ENCODE data around the gene PLSCR1. TPM values are rescaled to one million over a fixed set of nuclear protein-coding genes. Genes with fewer than 3 reads are reported as not detected.

The PLSCR1 gene
- total and polyA plus RNA-seq, 9 of the 15 experiments (the other 6 are each of a cell fraction or from before 2014, with no cell fraction given): 40.6 to 122 (median 69.1) TPM

DNA sequence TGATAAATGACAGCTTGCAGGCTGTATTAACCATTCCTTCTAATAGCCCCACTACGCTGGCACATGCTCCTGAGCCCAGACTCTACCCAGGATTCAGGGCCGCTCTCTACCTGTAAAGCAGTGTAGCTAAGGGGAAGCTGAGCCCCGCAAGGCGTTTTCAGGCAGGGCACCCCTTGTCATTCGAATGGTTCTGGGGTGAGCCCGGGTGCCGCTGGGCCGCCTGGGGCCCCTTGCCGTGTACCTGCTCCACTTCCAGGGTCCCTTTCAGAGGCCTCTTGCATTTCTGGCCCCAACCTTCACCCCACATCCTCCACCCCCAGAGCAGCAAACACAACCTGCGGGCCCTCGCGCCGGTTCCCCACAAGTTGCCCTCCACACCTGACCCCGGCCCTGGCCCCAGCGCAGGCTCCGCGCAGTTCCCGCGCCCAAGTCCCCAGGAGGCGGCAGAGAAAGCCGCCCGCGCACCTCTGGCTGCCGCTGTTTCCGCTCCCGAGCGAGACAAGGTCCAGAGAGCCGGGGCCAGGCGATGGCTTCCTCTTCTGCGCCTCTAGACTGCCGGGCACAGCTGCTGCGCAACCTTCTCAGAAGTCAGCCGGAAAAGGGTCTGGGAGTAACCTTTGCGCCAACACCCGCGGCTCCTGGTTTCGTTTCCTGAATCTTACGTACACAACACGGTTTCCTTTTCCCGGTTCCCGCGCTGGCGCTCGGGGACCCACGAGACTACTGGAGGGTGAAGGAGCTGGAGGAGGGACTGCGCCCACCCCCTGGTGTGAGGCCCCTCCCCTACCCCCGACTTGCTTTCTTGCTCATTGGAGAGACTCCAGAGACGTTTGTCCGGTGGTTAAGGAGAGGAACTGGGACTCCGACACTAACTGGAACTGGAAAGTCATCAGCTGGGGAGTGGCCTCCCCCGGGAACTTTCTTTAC is at the start of gene PLSCR1 (continued):
- TF ChIP-seq, protein P1, sequence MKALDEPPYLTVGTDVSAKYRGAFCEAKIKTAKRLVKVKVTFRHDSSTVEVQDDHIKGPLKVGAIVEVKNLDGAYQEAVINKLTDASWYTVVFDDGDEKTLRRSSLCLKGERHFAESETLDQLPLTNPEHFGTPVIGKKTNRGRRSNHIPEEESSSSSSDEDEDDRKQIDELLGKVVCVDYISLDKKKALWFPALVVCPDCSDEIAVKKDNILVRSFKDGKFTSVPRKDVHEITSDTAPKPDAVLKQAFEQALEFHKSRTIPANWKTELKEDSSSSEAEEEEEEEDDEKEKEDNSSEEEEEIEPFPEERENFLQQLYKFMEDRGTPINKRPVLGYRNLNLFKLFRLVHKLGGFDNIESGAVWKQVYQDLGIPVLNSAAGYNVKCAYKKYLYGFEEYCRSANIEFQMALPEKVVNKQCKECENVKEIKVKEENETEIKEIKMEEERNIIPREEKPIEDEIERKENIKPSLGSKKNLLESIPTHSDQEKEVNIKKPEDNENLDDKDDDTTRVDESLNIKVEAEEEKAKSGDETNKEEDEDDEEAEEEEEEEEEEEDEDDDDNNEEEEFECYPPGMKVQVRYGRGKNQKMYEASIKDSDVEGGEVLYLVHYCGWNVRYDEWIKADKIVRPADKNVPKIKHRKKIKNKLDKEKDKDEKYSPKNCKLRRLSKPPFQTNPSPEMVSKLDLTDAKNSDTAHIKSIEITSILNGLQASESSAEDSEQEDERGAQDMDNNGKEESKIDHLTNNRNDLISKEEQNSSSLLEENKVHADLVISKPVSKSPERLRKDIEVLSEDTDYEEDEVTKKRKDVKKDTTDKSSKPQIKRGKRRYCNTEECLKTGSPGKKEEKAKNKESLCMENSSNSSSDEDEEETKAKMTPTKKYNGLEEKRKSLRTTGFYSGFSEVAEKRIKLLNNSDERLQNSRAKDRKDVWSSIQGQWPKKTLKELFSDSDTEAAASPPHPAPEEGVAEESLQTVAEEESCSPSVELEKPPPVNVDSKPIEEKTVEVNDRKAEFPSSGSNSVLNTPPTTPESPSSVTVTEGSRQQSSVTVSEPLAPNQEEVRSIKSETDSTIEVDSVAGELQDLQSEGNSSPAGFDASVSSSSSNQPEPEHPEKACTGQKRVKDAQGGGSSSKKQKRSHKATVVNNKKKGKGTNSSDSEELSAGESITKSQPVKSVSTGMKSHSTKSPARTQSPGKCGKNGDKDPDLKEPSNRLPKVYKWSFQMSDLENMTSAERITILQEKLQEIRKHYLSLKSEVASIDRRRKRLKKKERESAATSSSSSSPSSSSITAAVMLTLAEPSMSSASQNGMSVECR (CRISPR knock-in tag; IDR thresholded peaks at IDR 0.05): peak; percentile 40; the same call in 1 of the 2 replicates
- 0 out of 2 replicates have a peak, but pooled peaks have one; percentile 35 for TF ChIP-seq ZBTB1 (CRISPR knock-in tag; IDR thresholded peaks at IDR 0.05; ENCODE audit: borderline replicate concordance, low read depth)
- peak; percentile 5; the same call in 1 of the 2 replicates for TF ChIP-seq TAF7 (tag; IDR thresholded peaks at IDR 0.05)
- TF ChIP-seq OTX1 (CRISPR knock-in tag; IDR thresholded peaks at IDR 0.05): no peak
- TF ChIP-seq FIP1L1 (IDR thresholded peaks at IDR 0.05; ENCODE audit: low read depth, low read length, poor library complexity, severe bottlenecking): no peak
- no peak for TF ChIP-seq CBX2 (IDR thresholded peaks at IDR 0.05; ENCODE audit: insufficient read depth, low read length, poor library complexity, severe bottlenecking)
- TF ChIP-seq NELFE (IDR thresholded peaks at IDR 0.05; ENCODE audit: insufficient read depth, insufficient read length): no peak
- no peak for TF ChIP-seq ZNF764 (CRISPR knock-in tag; IDR thresholded peaks at IDR 0.05; ENCODE audit: low read depth)
- TF ChIP-seq, protein P2, sequence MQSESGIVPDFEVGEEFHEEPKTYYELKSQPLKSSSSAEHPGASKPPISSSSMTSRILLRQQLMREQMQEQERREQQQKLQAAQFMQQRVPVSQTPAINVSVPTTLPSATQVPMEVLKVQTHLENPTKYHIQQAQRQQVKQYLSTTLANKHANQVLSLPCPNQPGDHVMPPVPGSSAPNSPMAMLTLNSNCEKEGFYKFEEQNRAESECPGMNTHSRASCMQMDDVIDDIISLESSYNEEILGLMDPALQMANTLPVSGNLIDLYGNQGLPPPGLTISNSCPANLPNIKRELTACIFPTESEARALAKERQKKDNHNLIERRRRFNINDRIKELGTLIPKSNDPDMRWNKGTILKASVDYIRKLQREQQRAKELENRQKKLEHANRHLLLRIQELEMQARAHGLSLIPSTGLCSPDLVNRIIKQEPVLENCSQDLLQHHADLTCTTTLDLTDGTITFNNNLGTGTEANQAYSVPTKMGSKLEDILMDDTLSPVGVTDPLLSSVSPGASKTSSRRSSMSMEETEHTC (IDR thresholded peaks at IDR 0.05): peak; percentile 57
- TF ChIP-seq, protein P3, sequence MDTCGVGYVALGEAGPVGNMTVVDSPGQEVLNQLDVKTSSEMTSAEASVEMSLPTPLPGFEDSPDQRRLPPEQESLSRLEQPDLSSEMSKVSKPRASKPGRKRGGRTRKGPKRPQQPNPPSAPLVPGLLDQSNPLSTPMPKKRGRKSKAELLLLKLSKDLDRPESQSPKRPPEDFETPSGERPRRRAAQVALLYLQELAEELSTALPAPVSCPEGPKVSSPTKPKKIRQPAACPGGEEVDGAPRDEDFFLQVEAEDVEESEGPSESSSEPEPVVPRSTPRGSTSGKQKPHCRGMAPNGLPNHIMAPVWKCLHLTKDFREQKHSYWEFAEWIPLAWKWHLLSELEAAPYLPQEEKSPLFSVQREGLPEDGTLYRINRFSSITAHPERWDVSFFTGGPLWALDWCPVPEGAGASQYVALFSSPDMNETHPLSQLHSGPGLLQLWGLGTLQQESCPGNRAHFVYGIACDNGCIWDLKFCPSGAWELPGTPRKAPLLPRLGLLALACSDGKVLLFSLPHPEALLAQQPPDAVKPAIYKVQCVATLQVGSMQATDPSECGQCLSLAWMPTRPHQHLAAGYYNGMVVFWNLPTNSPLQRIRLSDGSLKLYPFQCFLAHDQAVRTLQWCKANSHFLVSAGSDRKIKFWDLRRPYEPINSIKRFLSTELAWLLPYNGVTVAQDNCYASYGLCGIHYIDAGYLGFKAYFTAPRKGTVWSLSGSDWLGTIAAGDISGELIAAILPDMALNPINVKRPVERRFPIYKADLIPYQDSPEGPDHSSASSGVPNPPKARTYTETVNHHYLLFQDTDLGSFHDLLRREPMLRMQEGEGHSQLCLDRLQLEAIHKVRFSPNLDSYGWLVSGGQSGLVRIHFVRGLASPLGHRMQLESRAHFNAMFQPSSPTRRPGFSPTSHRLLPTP (IDR thresholded peaks at IDR 0.05; ENCODE audit: borderline replicate concordance, extremely low read depth, insufficient read length): no peak
- TF ChIP-seq CBX3 (IDR thresholded peaks at IDR 0.05; ENCODE audit: borderline replicate concordance in 1 of 2, low read length in 2 of 2): no peak
- TF ChIP-seq TAF9B (IDR thresholded peaks at IDR 0.05; ENCODE audit: partially characterized antibody): peak; percentile 69
- TF ChIP-seq, protein P4, sequence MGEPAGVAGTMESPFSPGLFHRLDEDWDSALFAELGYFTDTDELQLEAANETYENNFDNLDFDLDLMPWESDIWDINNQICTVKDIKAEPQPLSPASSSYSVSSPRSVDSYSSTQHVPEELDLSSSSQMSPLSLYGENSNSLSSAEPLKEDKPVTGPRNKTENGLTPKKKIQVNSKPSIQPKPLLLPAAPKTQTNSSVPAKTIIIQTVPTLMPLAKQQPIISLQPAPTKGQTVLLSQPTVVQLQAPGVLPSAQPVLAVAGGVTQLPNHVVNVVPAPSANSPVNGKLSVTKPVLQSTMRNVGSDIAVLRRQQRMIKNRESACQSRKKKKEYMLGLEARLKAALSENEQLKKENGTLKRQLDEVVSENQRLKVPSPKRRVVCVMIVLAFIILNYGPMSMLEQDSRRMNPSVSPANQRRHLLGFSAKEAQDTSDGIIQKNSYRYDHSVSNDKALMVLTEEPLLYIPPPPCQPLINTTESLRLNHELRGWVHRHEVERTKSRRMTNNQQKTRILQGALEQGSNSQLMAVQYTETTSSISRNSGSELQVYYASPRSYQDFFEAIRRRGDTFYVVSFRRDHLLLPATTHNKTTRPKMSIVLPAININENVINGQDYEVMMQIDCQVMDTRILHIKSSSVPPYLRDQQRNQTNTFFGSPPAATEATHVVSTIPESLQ (CRISPR knock-in tag; IDR thresholded peaks at IDR 0.05): no peak

Measured in K562 (cell line).